Prostate gland (tissue), 2 donors: ENCODE measurements around the gene PPM1A.

Experiments used
- CTCF ChIP-seq, 4 experiments: fragments of 200-600 bp in 2 of 4; fragments of 450-650 bp in 2 of 4; sonication (generic) in 2 of 4; IDR thresholded peaks; 1 replicate in 3 of 4; 2 replicates in 1 of 4; pipeline ENCODE4 v1.5.1; 2016 to 2019; ENCODE audit warnings: antibody characterized with exemption in 4 of 4, mild to moderate bottlenecking in 2 of 4, moderate library complexity in 2 of 4
- POLR2A ChIP-seq: fragments of 450-650 bp; IDR thresholded peaks from one replicate; pipeline ENCODE4 v1.6.1; 2016; ENCODE audit warnings: antibody characterized with exemption, mild to moderate bottlenecking

GRCh38 chr14:60222820-60223219 is 26.2 kb upstream of the PPM1A start:
- TF ChIP-seq POLR2A (no peak), CTCF (IDR thresholded peaks at IDR 0.05) (no peak)
